ENCODE results near the gene AP1G2. TPM values are rescaled to one million over a fixed set of nuclear protein-coding genes. Genes with fewer than 3 reads are reported as not detected.
"Not testable (repeated sequence)": the region's sequence is repeated elsewhere in the genome, so short reads cannot be mapped to it uniquely, and the experiment has no call there.

AP1G2 gene
- polyA plus RNA-seq, 1 experiment, result 8.2 TPM

GRCh38 chr14:23538050-23538718, 29.4 kb downstream of the AP1G2 start:
- ChIA-PET CTCF (interaction anchor here (0.9 to 2.6 kb wide), 8 partner anchors 13 to 61 kb away, joined by 3 to 16 read pairs (median 4); no protein-coding TSS in a partner anchor), POLR2A (no interaction called here)
- no peaks in the 10 kb centered on the region; the same call in 1 of the 2 replicates for H3K9me3 ChIP-seq (ENCODE audit: control insufficient read depth, insufficient read depth, low read length)
- no peak for DNase-seq (ENCODE audit: low read depth, low spot score)
- peaks cover 4% of the 10 kb centered on the region for H3K27me3 ChIP-seq (ENCODE audit: control insufficient read depth, insufficient read depth, low read length)
- no peak for TF ChIP-seq CTCF (IDR thresholded peaks at IDR 0.05; ENCODE audit: low read depth, low read length)
- H3K27ac ChIP-seq (ENCODE audit: low read depth, low read length), result no peak overlapping the region
- H3K4me3 ChIP-seq (ENCODE audit: low read depth, low read length), result no peak overlapping the region

- TF ChIP-seq CTCF (IDR thresholded peaks at IDR 0.05; ENCODE audit: low read depth, low read length), result no peak
- Histone ChIP-seq H3K4me3 (ENCODE audit: low read depth, low read length) (no peak overlapping the region), H3K27me3 (ENCODE audit: control insufficient read depth, insufficient read depth, low read length) (peaks cover 4% of the 10 kb centered on the region), H3K9me3 (ENCODE audit: control insufficient read depth, insufficient read depth, low read length) (no peaks in the 10 kb centered on the region; the same call in 1 of the 2 replicates), H3K27ac (ENCODE audit: low read depth, low read length) (no peak overlapping the region)
- ChIA-PET CTCF (interaction anchor here (0.6 to 2.6 kb wide), 7 partner anchors 12 to 209 kb away, joined by 3 to 16 read pairs (median 4); no protein-coding TSS in a partner anchor), POLR2A (no interaction called here)
- DNase-seq (ENCODE audit: low read depth, low spot score), result no peak
Measured at GRCh38 chr14:23537351-23538049, 30.1 kb downstream of the AP1G2 start.

- H3K27me3 ChIP-seq (ENCODE audit: control insufficient read depth, insufficient read depth, low read length); H3K4me3 ChIP-seq (ENCODE audit: low read depth, low read length); H3K27ac ChIP-seq (ENCODE audit: low read depth, low read length); POLR2A ChIA-PET; DNase-seq (ENCODE audit: low read depth, low spot score); H3K9me3 ChIP-seq (ENCODE audit: control insufficient read depth, insufficient read depth, low read length): not testable (repeated sequence)
- CTCF ChIA-PET, result interaction anchor here (0.6 to 1.1 kb wide), 4 partner anchors 26 to 208 kb away, joined by 3 to 9 read pairs (median 4); no protein-coding TSS in a partner anchor
Measured at GRCh38 chr14:23536906-23537305, 30.7 kb downstream of the AP1G2 start.

- TF ChIP-seq CTCF (IDR thresholded peaks at IDR 0.05; ENCODE audit: low read depth, low read length), result no peak
- H3K27ac ChIP-seq (ENCODE audit: low read depth, low read length), result no peak overlapping the region
- peaks cover 4% of the 10 kb centered on the region for H3K27me3 ChIP-seq (ENCODE audit: control insufficient read depth, insufficient read depth, low read length)
- H3K9me3 ChIP-seq (ENCODE audit: control insufficient read depth, insufficient read depth, low read length), result no peaks in the 10 kb centered on the region; the same call in 1 of the 2 replicates
- no peak for DNase-seq (ENCODE audit: low read depth, low spot score)
- POLR2A ChIA-PET, result no interaction called here
- H3K4me3 ChIP-seq (ENCODE audit: low read depth, low read length), result no peak overlapping the region
- CTCF ChIA-PET, result interaction anchor here (0.7 to 1.1 kb wide), 3 partner anchors 27 to 208 kb away, joined by 3 to 9 read pairs (median 4); no protein-coding TSS in a partner anchor
Measured at GRCh38 chr14:23536494-23536893, 31.1 kb downstream of the AP1G2 start.

- H3K4me3 ChIP-seq (ENCODE audit: low read depth, low read length), result no peak overlapping the region
- H3K27ac ChIP-seq (ENCODE audit: low read depth, low read length), result no peak overlapping the region
- ChIA-PET POLR2A (no interaction called here), CTCF (interaction anchor here (1.0 kb wide), 1 partner anchor 27 kb away, joined by 3 read pairs; no protein-coding TSS in a partner anchor)
- H3K27me3 ChIP-seq (ENCODE audit: control insufficient read depth, insufficient read depth, low read length), result peaks cover 4% of the 10 kb centered on the region
- no peak for DNase-seq (ENCODE audit: low read depth, low spot score)
- TF ChIP-seq CTCF (IDR thresholded peaks at IDR 0.05; ENCODE audit: low read depth, low read length), result no peak
- H3K9me3 ChIP-seq (ENCODE audit: control insufficient read depth, insufficient read depth, low read length), result no peaks in the 10 kb centered on the region; the same call in 1 of the 2 replicates
Measured at GRCh38 chr14:23535943-23536342, 31.6 kb downstream of the AP1G2 start.
